ENCODE data around the gene CTSW. TPM values are rescaled to one million over a fixed set of nuclear protein-coding genes. Genes with fewer than 3 reads are reported as not detected.

Gene CTSW
- total RNA-seq, 2 experiments from 2014 or later, result not detected

DNA sequence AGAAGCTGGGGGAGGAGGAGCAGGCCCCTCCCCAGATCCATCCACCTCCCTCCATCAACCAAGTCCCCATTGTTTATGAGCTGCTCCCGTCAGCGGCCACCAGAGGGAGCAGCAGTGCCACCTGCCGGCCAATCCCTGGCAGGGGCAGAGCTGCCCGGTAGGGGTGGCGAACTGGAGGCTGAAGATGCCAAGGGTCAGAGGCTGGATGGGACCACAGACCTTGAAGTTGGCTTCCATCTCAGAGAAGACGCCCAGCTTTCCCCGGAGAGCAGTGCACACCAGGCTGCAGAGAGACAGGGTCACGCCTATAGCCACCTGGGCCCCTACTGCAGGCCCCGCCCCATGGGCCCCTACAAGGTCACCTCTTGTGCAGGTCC is 5.1 kb downstream of the CTSW start:
- peak; percentile 83 for DNase-seq (ENCODE audit: low spot score)
- no peaks in the 10 kb centered on the region for H4K20me1 ChIP-seq (ENCODE audit: insufficient read depth, low read length)
- no TSS peak for BruUV-seq (replicated peaks)
- intact Hi-C loops (cut with micrococcal nuclease; ENCODE audit: unreplicated experiment), result loop anchor here (1.0 to 5.0 kb wide), 2 partner anchors 105 to 248 kb away; no protein-coding TSS in a partner anchor
- TF ChIP-seq EZH2phosphoT487 (IDR thresholded peaks at IDR 0.05; ENCODE audit: borderline replicate concordance, low read depth, low read length), result no peak
- TF ChIP-seq, protein P1, sequence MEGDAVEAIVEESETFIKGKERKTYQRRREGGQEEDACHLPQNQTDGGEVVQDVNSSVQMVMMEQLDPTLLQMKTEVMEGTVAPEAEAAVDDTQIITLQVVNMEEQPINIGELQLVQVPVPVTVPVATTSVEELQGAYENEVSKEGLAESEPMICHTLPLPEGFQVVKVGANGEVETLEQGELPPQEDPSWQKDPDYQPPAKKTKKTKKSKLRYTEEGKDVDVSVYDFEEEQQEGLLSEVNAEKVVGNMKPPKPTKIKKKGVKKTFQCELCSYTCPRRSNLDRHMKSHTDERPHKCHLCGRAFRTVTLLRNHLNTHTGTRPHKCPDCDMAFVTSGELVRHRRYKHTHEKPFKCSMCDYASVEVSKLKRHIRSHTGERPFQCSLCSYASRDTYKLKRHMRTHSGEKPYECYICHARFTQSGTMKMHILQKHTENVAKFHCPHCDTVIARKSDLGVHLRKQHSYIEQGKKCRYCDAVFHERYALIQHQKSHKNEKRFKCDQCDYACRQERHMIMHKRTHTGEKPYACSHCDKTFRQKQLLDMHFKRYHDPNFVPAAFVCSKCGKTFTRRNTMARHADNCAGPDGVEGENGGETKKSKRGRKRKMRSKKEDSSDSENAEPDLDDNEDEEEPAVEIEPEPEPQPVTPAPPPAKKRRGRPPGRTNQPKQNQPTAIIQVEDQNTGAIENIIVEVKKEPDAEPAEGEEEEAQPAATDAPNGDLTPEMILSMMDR (conservative IDR thresholded peaks at IDR 0.05; ENCODE audit: low read length), result peak; percentile 99
- H3K4me2 ChIP-seq (ENCODE audit: low read length), result peak overlapping the region; percentile 55
- H3K79me2 ChIP-seq (ENCODE audit: insufficient read depth, low read depth, low read length), result peaks cover 16% of the 10 kb centered on the region; the same call in 1 of the 2 replicates
- H3K27ac ChIP-seq (ENCODE audit: low read depth, low read length, poor library complexity, severe bottlenecking), result no peak overlapping the region
- CTCF ChIA-PET (ENCODE audit: unreplicated experiment), result interaction anchor here (0.6 to 0.7 kb wide), 5 partner anchors 9 to 104 kb away, joined by 3 to 5 read pairs (median 3); no protein-coding TSS in a partner anchor
- H2AFZ ChIP-seq (ENCODE audit: low read length), result no peak overlapping the region
- no peaks in the 10 kb centered on the region for H3K9me3 ChIP-seq (ENCODE audit: low read length)
- peaks cover 53% of the 10 kb centered on the region for H3K36me3 ChIP-seq (ENCODE audit: insufficient read depth, low read length)
- H3K4me3 ChIP-seq (ENCODE audit: low read depth, low read length, poor library complexity, severe bottlenecking), result no peak overlapping the region
- POLR2A ChIA-PET, result interaction anchor here (0.6 to 1.2 kb wide), 8 partner anchors 10 to 221 kb away, joined by 3 to 7 read pairs (median 3); partner anchors contain the start of gene MUS81
- no peaks in the 10 kb centered on the region for H3K9me2 ChIP-seq (ENCODE audit: insufficient read depth, low read length)
- peaks cover 45% of the 10 kb centered on the region for H3K4me1 ChIP-seq (ENCODE audit: insufficient read depth, low read length, poor library complexity, severe bottlenecking)

DNA sequence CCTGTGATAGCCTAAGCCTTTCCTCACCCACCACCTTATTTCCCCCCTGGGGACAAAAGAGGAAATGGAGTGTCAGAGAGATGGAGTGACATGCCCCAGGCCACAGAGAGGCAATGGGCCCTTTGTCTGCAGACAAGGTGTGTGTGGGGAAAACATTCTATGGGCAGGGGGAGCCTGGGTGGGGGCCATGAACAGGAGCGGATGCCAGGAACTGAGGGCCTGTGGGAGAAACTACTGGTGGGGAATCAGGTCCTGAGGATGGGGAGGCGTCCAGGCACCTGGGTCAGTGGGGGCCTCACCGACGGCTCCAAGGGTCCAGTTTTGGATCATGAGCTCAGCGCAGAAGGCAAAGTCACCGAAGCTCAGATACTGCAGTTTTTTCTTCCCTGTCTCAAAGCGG is 5.6 kb downstream of the CTSW start:
- H3K36me3 ChIP-seq (ENCODE audit: insufficient read depth, low read length), result peaks cover 53% of the 10 kb centered on the region
- H2AFZ ChIP-seq (ENCODE audit: low read length), result no peak overlapping the region
- CTCF ChIA-PET (ENCODE audit: unreplicated experiment), result interaction anchor here (0.6 kb wide), 1 partner anchor 9 kb away, joined by 3 read pairs; no protein-coding TSS in a partner anchor
- H3K4me1 ChIP-seq (ENCODE audit: insufficient read depth, low read length, poor library complexity, severe bottlenecking), result peaks cover 50% of the 10 kb centered on the region
- intact Hi-C loops (cut with micrococcal nuclease; ENCODE audit: unreplicated experiment), result loop anchor here (5.0 kb wide), 1 partner anchor 247 kb away; no protein-coding TSS in a partner anchor
- no peaks in the 10 kb centered on the region for H4K20me1 ChIP-seq (ENCODE audit: insufficient read depth, low read length)
- H3K27ac ChIP-seq (ENCODE audit: low read depth, low read length, poor library complexity, severe bottlenecking), result no peak overlapping the region
- H3K79me2 ChIP-seq (ENCODE audit: insufficient read depth, low read depth, low read length), result peaks cover 16% of the 10 kb centered on the region; the same call in 1 of the 2 replicates
- no peaks in the 10 kb centered on the region for H3K9me3 ChIP-seq (ENCODE audit: low read length)
- no peak overlapping the region for H3K4me3 ChIP-seq (ENCODE audit: low read depth, low read length, poor library complexity, severe bottlenecking)
- TF ChIP-seq EZH2phosphoT487 (IDR thresholded peaks at IDR 0.05; ENCODE audit: borderline replicate concordance, low read depth, low read length), result no peak
- TF ChIP-seq, protein P1 (conservative IDR thresholded peaks at IDR 0.05; ENCODE audit: low read length), result no peak
- H3K9me2 ChIP-seq (ENCODE audit: insufficient read depth, low read length), result no peaks in the 10 kb centered on the region
- DNase-seq (ENCODE audit: low spot score), result no peak
- no TSS peak for BruUV-seq (replicated peaks)
- POLR2A ChIA-PET, result interaction anchor here (0.6 to 1.2 kb wide), 9 partner anchors 9 to 221 kb away, joined by 3 to 7 read pairs (median 3); partner anchors contain the start of gene MUS81
- peak overlapping the region; percentile 55 for H3K4me2 ChIP-seq (ENCODE audit: low read length)
